ENCODE data around the gene TNFRSF19.

Gene TNFRSF19

DNA sequence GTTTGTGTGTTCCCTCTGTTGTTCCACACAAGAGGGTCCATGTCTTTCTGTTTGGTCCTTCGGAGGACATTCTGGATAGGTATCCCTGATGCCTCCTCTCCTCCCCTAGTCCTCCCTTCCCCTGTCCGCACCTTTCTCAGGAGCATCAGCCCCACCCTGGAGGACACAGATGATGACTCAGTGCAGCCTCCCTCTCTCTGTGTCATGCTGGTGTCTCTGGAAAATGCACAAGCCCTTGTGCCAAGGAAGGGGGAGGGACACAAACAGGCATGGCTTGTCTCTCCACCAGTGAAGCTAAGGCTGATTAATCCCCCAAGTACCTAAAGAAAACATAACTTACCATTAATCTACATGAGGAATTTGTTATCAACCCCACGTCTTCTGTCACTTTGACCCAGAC is 16.2 kb upstream of the TNFRSF19 start:
- DNase-seq (ENCODE audit: low read depth, low spot score): no peak
- no peak for TF ChIP-seq CTCF (IDR thresholded peaks at IDR 0.05; ENCODE audit: insufficient read depth, low read length, missing control alignments)
- ChIA-PET POLR2A (no interaction called here), CTCF (no interaction called here)
- H3K4me3 ChIP-seq (ENCODE audit: low read depth, low read length): no peak overlapping the region

- POLR2A ChIA-PET: no interaction called here
- TF ChIP-seq CTCF (IDR thresholded peaks at IDR 0.05; ENCODE audit: insufficient read depth, low read length, missing control alignments): no peak
- CTCF ChIA-PET: no interaction called here
Measured at GRCh38 chr13:23557043-23557442, 13.2 kb upstream of the TNFRSF19 start.

GRCh38 chr13:23557733-23558132 is 12.5 kb upstream of the TNFRSF19 start:
- ChIA-PET POLR2A (no interaction called here), CTCF (no interaction called here)
- no peak overlapping the region for H3K4me3 ChIP-seq (ENCODE audit: low read depth, low read length)
- no peak for TF ChIP-seq CTCF (IDR thresholded peaks at IDR 0.05; ENCODE audit: insufficient read depth, low read length, missing control alignments)
- no peak for DNase-seq (ENCODE audit: low read depth, low spot score)

More at GRCh38 chr13:23557043-23557442, 13.2 kb upstream of the TNFRSF19 start:
- H3K4me3 ChIP-seq (ENCODE audit: low read depth, low read length): no peak overlapping the region
- DNase-seq (ENCODE audit: low read depth, low spot score): no peak

GRCh38 chr13:23558675-23559536 is 11.3 kb upstream of the TNFRSF19 start:
- DNase-seq (ENCODE audit: low read depth, low spot score): peak; percentile 75
- peak overlapping the region; percentile 42 for H3K4me3 ChIP-seq (ENCODE audit: low read depth, low read length)
- ChIA-PET POLR2A (interaction anchor here (0.5 to 1.1 kb wide), 2 partner anchors 12 to 189 kb away, joined by 3 read pairs; no protein-coding TSS in a partner anchor), CTCF (interaction anchor here (0.6 to 4.1 kb wide), 4 partner anchors 12 to 126 kb away, joined by 3 to 16 read pairs (median 4); partner anchors contain the start of gene TNFRSF19)
- TF ChIP-seq CTCF (IDR thresholded peaks at IDR 0.05; ENCODE audit: insufficient read depth, low read length, missing control alignments): no peak

DNA sequence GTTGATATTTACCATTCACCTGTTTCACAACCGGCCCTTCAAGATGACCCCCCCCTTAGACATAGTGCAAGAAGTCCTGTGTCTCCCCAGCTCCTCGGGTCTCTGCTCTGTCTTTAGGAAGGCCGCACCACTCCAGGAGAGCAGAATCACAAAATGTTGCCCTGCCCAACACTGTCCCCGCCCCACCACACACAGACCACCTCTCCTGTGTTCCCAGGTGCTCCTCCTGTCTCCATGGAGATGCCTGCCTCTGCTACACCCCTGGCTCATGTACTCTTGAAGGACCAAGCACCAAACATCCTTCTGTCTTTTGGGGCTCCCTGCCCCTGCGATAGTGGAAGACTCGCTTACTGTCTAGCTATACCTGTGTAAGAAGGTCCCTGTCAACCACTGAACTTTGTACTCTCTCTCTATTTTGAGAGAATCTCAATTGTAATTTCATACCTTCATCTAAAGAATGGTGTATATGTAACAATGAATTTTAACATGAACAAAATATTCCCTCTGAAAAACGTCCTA is 9.6 kb upstream of the TNFRSF19 start:
- POLR2A ChIA-PET: no interaction called here
- no peak for TF ChIP-seq CTCF (IDR thresholded peaks at IDR 0.05; ENCODE audit: insufficient read depth, low read length, missing control alignments)
- no peak for DNase-seq (ENCODE audit: low read depth, low spot score)
- CTCF ChIA-PET: interaction anchor here (1.0 to 4.1 kb wide), 3 partner anchors 10 to 18 kb away, joined by 3 to 16 read pairs (median 5); partner anchors contain the start of gene TNFRSF19
- no peak overlapping the region for H3K4me3 ChIP-seq (ENCODE audit: low read depth, low read length)

DNA sequence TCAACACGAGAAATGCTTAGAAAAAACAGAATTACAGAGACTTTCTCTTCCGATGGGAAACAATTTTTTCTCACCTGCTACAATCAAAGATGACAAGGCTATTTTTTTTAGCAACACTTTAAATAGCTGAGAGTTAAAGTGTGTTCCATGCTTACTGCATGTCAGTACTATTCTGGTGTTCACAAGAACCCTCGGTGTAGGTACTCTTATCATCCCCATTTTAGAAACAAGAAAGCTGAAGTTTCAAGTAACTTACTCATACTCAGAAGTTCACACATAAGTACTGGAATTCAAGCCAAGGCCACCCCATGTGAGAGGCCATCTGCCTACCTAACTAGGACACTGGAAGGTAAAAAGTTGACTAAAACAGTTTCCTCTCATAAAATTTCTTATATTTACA is 9.0 kb upstream of the TNFRSF19 start:
- ChIA-PET CTCF (interaction anchor here (1.0 to 4.1 kb wide), 3 partner anchors 10 to 94 kb away, joined by 3 to 16 read pairs (median 5); partner anchors contain the start of gene TNFRSF19), POLR2A (no interaction called here)
- no peak overlapping the region for H3K4me3 ChIP-seq (ENCODE audit: low read depth, low read length)
- TF ChIP-seq CTCF (IDR thresholded peaks at IDR 0.05; ENCODE audit: insufficient read depth, low read length, missing control alignments): no peak
- DNase-seq (ENCODE audit: low read depth, low spot score): no peak

Measured in AG04449 (cell line).